ENCODE data around the gene CLCN6. TPM values are rescaled to one million over a fixed set of nuclear protein-coding genes. Genes with fewer than 3 reads are reported as not detected.

Gene CLCN6
- total and polyA plus RNA-seq, 2 donors (not counting 1 experiment from before 2014, with no cell fraction given), result 35.0 to 99.8 TPM

DNA sequence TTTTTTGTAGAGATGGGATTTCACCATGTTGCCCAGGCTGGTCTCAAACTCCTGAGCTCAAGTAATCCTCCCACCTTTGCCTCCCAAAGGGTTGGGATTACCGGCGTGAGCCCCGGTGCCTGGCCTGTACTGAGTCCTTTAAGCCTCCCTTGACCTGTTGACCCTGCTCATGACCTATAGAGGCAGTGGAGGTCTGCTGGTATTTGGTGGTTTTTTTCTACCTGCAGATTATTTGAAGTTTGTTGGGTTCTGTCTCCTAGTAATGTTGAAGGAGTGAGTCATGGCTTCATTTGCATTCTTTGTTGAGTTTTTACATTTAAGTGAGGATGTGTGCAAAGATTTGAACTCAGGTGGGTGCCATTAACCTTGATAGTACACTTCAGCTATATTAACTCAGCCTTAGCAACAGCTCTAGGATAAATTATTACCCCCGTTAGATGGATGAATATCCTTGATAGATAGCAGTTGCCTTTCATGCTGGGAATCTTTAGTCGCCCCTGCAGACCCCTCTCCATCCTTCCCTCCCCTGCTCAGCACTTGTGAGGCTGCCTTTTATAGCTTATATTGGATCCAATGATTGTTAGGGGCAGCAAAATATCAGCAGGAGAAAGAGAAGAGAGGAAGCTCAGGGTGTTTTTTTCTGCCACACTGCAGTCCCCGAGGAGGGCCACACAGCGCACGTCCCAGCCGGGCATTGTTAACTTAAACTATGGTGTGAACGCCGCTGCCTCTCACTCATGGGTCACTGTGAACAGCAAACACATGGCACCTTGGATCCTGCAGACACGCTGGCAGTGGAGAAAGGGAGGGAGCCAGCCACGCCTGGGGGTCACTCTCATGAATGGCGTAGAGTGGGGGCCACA lies 67.6 kb downstream of the CLCN6 start:
- no peaks in the 10 kb centered on the region for H4K20me1 ChIP-seq (ENCODE audit: control insufficient read depth, insufficient read depth, low read length, poor library complexity, severe bottlenecking)
- no peak overlapping the region for H3K27ac Mint-ChIP-seq
- peaks cover 0 to 16% (median 0%) of the 10 kb centered on the region in 4 experiments for H3K27me3 ChIP-seq (replicated peaks in 1 of 4; ENCODE audit: control extremely low read depth in 1 of 4, control insufficient read depth in 3 of 4, insufficient read depth in 4 of 4, low read length in 3 of 4)
- ATAC-seq (ENCODE audit: low read depth), result no peak
- H3K4me1 ChIP-seq (ENCODE audit: control insufficient read depth in 2 of 2, insufficient read depth in 2 of 2, low read length in 2 of 2), result no peaks in the 10 kb centered on the region
- H3K27ac ChIP-seq (ENCODE audit: low read length in 2 of 2), result no peak overlapping the region
- H3K79me2 ChIP-seq (ENCODE audit: control insufficient read depth, insufficient read depth, low read length), result no peaks in the 10 kb centered on the region
- no peaks in the 10 kb centered on the region for H3K9me3 Mint-ChIP-seq (ENCODE audit: insufficient read depth)
- ChIA-PET CTCF (interaction anchor here (1.3 kb wide), 1 partner anchor 19 kb away, joined by 5 read pairs; no protein-coding TSS in a partner anchor), POLR2A (no interaction called here)
- no peak for TF ChIP-seq EZH2 (IDR thresholded peaks at IDR 0.05; ENCODE audit: borderline replicate concordance, insufficient read depth, low read depth, low read length, poor library complexity, severe bottlenecking)
- TF ChIP-seq, protein P1, sequence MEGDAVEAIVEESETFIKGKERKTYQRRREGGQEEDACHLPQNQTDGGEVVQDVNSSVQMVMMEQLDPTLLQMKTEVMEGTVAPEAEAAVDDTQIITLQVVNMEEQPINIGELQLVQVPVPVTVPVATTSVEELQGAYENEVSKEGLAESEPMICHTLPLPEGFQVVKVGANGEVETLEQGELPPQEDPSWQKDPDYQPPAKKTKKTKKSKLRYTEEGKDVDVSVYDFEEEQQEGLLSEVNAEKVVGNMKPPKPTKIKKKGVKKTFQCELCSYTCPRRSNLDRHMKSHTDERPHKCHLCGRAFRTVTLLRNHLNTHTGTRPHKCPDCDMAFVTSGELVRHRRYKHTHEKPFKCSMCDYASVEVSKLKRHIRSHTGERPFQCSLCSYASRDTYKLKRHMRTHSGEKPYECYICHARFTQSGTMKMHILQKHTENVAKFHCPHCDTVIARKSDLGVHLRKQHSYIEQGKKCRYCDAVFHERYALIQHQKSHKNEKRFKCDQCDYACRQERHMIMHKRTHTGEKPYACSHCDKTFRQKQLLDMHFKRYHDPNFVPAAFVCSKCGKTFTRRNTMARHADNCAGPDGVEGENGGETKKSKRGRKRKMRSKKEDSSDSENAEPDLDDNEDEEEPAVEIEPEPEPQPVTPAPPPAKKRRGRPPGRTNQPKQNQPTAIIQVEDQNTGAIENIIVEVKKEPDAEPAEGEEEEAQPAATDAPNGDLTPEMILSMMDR (IDR thresholded peaks at IDR 0.05), result no peak
- intact Hi-C loops (cut with micrococcal nuclease), result no loop called here
- no peak overlapping the region for H3K4me3 ChIP-seq (ENCODE audit: control extremely low read depth in 1 of 5, extremely low read depth in 1 of 5, insufficient read depth in 1 of 5, low read depth in 2 of 5, low read length in 4 of 5)
- no peak overlapping the region for H2AFZ ChIP-seq (ENCODE audit: insufficient read depth, low read depth, low read length, poor library complexity, severe bottlenecking)
- H3K4me1 Mint-ChIP-seq, result no peaks in the 10 kb centered on the region
- H3K27me3 Mint-ChIP-seq, result peaks cover 18% of the 10 kb centered on the region
- H3K4me3 Mint-ChIP-seq, result no peak overlapping the region
- H3K36me3 ChIP-seq (replicated peaks in 1 of 2; ENCODE audit: control extremely low read depth in 1 of 2, control insufficient read depth in 1 of 2, extremely low read depth in 1 of 2, insufficient read depth in 2 of 2, low read length in 1 of 2), result no peaks in the 10 kb centered on the region
- H3K9me3 ChIP-seq (ENCODE audit: control extremely low read depth in 1 of 3, control insufficient read depth in 2 of 3, insufficient read depth in 1 of 3, low read length in 2 of 3), result no peaks in the 10 kb centered on the region
- no peak overlapping the region for H3K9ac ChIP-seq (ENCODE audit: low read length)
- DNase-seq, result no peak
- no peak overlapping the region for H3K4me2 ChIP-seq (replicated peaks; ENCODE audit: low read depth, low read length, poor library complexity, severe bottlenecking)
- WGBS (ENCODE audit: insufficient coverage), result 90% methylated on average over 12 of the region's 14 CpGs

DNA sequence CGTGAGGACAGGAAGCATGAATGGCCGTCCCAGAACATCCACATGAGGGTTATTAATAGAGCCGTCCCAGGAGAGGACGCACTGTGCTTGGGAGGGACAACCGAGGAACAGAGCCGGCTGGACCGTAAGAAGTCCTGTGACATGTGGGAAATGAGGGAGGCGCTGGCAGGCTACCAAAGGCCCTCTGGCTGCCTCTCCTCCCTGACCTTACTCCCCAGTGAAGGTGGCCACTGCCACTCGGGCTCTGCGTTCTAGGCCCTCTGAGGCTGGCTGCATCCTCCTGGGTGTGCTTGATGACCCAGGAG lies 68.2 kb downstream of the CLCN6 start:
- no peak overlapping the region for H2AFZ ChIP-seq (ENCODE audit: insufficient read depth, low read depth, low read length, poor library complexity, severe bottlenecking)
- intact Hi-C loops (cut with micrococcal nuclease), result no loop called here
- no peak overlapping the region for H3K9ac ChIP-seq (ENCODE audit: low read length)
- DNase-seq, result no peak
- Mint-ChIP-seq H3K9me3 (ENCODE audit: insufficient read depth) (no peaks in the 10 kb centered on the region), H3K27ac (no peak overlapping the region), H3K4me3 (no peak overlapping the region), H3K4me1 (no peaks in the 10 kb centered on the region), H3K27me3 (peaks cover 18% of the 10 kb centered on the region)
- H4K20me1 ChIP-seq (ENCODE audit: control insufficient read depth, insufficient read depth, low read length, poor library complexity, severe bottlenecking), result no peaks in the 10 kb centered on the region
- no peaks in the 10 kb centered on the region for H3K36me3 ChIP-seq (replicated peaks in 1 of 2; ENCODE audit: control extremely low read depth in 1 of 2, control insufficient read depth in 1 of 2, extremely low read depth in 1 of 2, insufficient read depth in 2 of 2, low read length in 1 of 2)
- no peak overlapping the region for H3K4me3 ChIP-seq (ENCODE audit: control extremely low read depth in 1 of 5, extremely low read depth in 1 of 5, insufficient read depth in 1 of 5, low read depth in 2 of 5, low read length in 4 of 5)
- WGBS (ENCODE audit: insufficient coverage), result 77% methylated on average over 10 of the region's 10 CpGs
- ChIA-PET CTCF (no interaction called here), POLR2A (no interaction called here)
- H3K79me2 ChIP-seq (ENCODE audit: control insufficient read depth, insufficient read depth, low read length), result no peaks in the 10 kb centered on the region
- no peak overlapping the region for H3K27ac ChIP-seq (ENCODE audit: low read length in 2 of 2)
- TF ChIP-seq, protein P1 (IDR thresholded peaks at IDR 0.05), result no peak
- TF ChIP-seq EZH2 (IDR thresholded peaks at IDR 0.05; ENCODE audit: borderline replicate concordance, insufficient read depth, low read depth, low read length, poor library complexity, severe bottlenecking), result no peak
- H3K4me1 ChIP-seq (ENCODE audit: control insufficient read depth in 2 of 2, insufficient read depth in 2 of 2, low read length in 2 of 2), result no peaks in the 10 kb centered on the region
- no peaks in the 10 kb centered on the region for H3K9me3 ChIP-seq (ENCODE audit: control extremely low read depth in 1 of 3, control insufficient read depth in 2 of 3, insufficient read depth in 1 of 3, low read length in 2 of 3)
- peaks cover 0 to 14% (median 0%) of the 10 kb centered on the region in 4 experiments for H3K27me3 ChIP-seq (replicated peaks in 1 of 4; ENCODE audit: control extremely low read depth in 1 of 4, control insufficient read depth in 3 of 4, insufficient read depth in 4 of 4, low read length in 3 of 4)
- ATAC-seq (ENCODE audit: low read depth), result no peak
- H3K4me2 ChIP-seq (replicated peaks; ENCODE audit: low read depth, low read length, poor library complexity, severe bottlenecking), result no peak overlapping the region

All from B cell (primary cell).